Measurements from ENCODE around the gene SLC25A22.
A peak's percentile ranks its signal among the peaks of the same experiment; 100 is the strongest.

Gene SLC25A22

GRCh38 chr11:833849-834311, 35.8 kb upstream of the SLC25A22 start:
- DNase-seq = no peak

GRCh38 chr11:833114-833791, 35.2 kb upstream of the SLC25A22 start:
- DNase-seq = no peak

GRCh38 chr11:832529-833113, 34.5 kb upstream of the SLC25A22 start, which contains the start of gene CD151:
Gene CD151, plus strand, starts transcription at chr11:832952. Its CDS starts 3,118 bp downstream, at chr11:836070.
- no peak for DNase-seq

- DNase-seq = no peak
These were observed 34.0 kb upstream of the SLC25A22 start for GRCh38 chr11:831961-832528.

GRCh38 chr11:831118-831864, 33.2 kb upstream of the SLC25A22 start:
- no peak for DNase-seq

- DNase-seq = peak; percentile 79
These were observed 32.4 kb upstream of the SLC25A22 start for GRCh38 chr11:830295-831117.

- no peak for DNase-seq
These were observed 31.8 kb upstream of the SLC25A22 start for GRCh38 chr11:829847-830294.

GRCh38 chr11:829176-829846, 31.2 kb upstream of the SLC25A22 start:
- DNase-seq = no peak

- DNase-seq = no peak
These were observed 30.6 kb upstream of the SLC25A22 start for GRCh38 chr11:828506-829175.

GRCh38 chr11:827897-828192, 29.8 kb upstream of the SLC25A22 start, which contains the start of gene CRACR2B:
Gene CRACR2B, plus strand, starts transcription at chr11:827919. Its CDS starts 689 bp downstream, at chr11:828608.
- no peak for DNase-seq

- no peak for DNase-seq
These were observed 29.2 kb upstream of the SLC25A22 start for GRCh38 chr11:827146-827896.

GRCh38 chr11:826836-827145, 28.7 kb upstream of the SLC25A22 start:
- DNase-seq = no peak

- no peak for DNase-seq
These were observed 28.1 kb upstream of the SLC25A22 start for GRCh38 chr11:826227-826621.

- DNase-seq = no peak
These were observed 27.5 kb upstream of the SLC25A22 start for GRCh38 chr11:825366-826226.

GRCh38 chr11:824942-825341, 26.9 kb upstream of the SLC25A22 start:
- DNase-seq = no peak

- no peak for DNase-seq
These were observed 26.3 kb upstream of the SLC25A22 start for GRCh38 chr11:824292-824880.

- no peak for DNase-seq
These were observed 25.6 kb upstream of the SLC25A22 start for GRCh38 chr11:823441-824291.

Data from NCI-H1436 (cell line).